Measurements from ENCODE around the gene KHSRP.
"Not testable (repeated sequence)": the region's sequence is repeated elsewhere in the genome, so short reads cannot be mapped to it uniquely, and the experiment has no call there.

The KHSRP gene

DNA sequence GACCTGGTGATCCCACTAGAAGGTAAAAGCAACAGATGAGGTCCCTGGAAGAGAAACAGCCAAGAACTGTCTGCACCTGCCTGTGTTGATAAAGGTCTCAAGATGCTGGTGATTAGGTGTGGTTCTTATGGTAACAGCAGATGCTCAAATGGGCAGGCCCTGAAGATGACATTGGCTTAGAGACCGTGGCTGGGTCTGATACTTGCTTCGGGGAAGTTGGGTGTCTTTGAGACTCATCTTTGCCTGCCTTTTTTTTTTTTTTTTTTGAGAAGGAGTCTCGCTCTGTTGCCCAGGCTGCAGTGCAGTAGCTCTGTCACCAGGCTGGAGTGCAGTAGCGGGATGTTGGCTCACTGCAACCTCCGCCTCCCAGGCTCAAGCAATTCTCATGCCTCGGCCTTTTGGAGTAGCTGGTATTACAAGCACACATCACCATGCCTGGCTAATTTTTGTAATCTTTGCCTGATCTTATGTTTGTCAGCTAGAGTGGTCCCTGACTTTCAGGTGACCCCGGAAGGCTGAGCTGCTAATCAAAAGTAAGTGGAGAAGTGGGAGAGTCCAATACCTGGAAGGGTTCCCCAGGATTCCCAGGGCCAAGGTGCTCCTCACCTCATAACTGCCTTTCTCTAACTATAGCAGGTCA lies 27.1 kb upstream of the KHSRP start:
- no peak for DNase-seq

DNA sequence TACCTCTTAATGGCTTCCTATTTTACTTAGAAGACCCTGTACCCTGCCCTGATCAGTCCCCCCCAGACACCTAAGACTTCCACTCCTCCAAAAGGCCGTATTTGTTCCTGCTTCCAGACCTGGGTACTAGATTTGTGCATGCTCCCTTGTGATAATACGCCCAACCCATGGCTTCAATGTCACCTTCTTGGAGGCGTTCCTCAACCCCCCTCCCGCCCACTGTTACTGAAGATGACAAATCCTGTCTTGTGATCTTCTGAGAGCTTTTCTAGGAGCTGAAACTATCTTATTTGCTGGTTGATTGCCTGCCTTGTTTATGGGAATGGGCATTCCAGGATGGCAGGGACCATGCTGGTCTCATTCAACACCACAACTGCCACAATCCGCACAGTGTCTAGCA lies 25.6 kb upstream of the KHSRP start:
- peak in 1 of 58 donors; percentile 20 for DNase-seq

DNA sequence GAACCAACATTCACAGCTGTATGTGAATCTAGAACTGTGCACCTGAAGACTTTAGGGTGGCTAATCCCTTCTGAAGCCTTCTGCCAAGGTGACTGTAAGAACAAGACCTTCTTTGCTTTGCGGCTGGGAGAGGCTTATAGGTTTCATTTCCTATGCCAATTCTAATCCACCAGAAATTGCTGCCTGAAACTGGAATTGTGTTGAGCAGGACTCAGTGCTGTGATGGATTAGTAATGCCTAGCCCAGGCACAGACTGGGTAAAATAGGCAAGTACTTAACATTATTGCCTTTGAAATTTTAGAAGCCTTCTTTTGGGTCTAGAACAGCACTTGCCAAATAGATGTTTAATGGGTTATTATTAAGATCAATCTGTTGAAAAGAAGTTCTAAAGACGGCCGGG lies 23.4 kb upstream of the KHSRP start:
- no peak for DNase-seq

DNA sequence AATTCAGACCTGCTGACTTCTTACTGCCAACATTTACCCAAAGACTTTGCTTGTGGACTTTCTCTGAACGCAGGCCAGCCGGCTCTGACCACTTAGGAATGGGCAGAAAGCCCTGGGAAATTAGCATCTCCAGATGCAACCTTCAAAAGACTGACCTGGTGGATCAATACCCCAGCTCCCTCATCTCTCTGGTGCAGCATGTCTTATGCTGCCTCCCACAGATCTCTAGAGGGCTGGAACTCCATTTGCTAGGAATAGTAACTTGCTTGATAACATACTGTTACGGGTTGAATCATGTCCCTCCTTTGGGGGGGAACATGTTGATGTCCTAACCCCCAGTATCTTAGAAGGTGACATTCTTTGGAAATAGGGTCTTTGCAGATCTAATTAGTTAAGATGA lies 21.8 kb upstream of the KHSRP start:
- no peak for DNase-seq

DNA sequence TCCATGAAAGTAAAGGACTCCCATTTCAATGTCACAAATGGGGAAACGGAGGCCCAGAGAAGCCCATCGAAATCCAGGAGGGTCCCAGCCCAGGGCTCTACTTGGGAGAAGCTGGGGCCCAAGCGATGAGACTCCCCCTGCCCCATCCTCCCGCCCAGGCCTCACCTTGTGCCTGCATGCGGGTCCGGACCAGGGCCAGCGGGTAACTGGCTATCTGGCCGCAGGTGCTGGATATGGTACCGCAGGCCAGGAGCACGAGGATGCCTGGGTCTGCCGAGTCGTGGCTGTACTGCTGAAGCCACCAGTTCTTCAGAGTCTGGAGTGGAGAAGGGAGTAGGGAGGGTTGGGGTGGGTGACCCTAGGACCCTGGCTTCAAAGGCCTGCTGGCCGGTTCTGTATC lies 19.4 kb upstream of the KHSRP start:
- DNase-seq = no peak

DNA sequence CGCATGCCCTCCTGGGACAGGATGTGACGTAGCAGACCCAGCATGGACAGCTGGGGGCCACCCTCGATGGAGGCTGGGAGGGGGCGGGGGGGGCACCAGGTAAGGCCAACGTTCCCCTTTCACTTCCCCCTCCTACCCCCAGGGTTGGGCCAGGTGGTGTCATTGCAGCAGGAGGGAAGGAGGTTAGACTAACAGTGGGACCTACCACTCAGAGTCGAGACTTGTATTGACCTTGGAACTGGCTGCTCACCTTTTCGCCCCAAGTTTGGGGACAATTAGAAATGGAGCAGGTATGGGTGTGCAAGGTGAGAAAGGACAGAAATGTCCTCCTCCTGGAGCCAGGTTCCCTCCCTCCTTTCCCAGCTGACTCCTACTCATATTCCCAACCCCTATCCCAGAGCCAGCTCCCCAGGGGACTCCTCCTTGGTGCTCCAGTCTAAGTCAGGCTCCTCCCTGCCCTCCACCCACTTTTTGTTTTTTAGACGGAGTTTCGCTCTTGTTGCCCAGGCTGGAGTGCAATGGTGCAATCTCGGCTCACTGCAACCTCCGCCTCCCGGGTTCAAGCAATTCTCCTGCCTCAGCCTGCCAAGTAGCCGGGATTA lies 17.6 kb upstream of the KHSRP start:
- no peak for DNase-seq

DNA sequence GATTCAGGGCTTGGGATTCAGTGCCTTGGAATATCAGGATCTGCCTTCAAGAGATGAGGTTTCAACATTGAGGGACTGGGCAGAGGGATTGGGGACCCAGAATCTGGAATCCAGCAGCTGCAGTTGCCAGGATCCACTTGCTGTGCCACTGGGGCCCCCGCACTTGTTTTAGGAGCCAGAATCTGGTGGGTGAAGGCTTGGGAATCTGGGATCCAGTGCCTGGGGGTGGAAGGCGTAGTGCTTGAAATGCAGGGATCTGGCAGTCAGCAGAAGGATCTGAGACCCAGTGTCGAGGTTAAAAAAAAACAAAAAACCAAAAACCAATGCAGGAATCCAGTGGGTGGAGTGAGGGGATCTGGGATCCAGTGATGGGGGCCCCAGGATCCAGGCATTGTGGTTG lies 16.3 kb upstream of the KHSRP start:
- no peak for DNase-seq

DNA sequence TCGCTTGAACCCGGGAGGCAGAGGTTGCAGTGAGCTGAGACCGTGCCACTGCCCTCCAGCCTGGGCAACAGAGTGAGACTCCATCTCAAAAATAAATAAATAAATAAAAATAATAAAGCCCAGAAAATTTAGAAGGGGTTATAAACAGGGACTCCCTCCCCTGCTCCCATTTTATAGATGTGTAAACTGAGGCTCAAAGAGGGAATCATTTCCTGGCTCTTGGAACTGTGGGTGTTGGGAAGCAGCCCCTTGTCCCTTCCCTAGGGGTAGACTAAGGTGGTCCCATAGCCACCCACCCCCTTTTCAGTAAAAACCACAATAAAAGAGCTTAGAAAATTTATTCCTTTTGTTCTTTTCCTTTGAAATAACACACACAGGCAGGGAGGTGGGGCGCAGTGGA lies 15.1 kb upstream of the KHSRP start:
- DNase-seq = no peak

DNA sequence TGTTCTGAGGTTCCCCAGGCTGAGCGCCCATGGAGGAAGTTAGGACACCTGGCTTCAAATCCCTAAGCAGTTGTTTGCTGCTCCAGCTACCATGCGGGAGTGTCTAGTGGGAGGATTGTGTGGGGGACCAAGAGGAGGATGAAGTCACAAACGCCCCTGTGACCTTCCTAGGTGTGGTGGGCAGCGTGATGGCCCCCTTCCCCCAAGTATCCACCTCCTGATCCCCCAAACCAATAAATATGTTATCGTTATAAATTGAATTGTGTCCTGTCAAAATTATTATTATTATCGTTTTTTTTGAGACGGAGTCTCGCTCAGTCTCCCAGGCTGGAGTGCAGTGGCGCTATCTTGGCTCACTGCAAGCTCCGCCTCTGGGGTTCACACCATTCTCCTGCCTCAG lies 9.1 kb upstream of the KHSRP start, which contains the start of gene SLC25A41:
TSS of gene SLC25A41 (minus strand) at position 101 of the 400 bp plus-strand sequence. CDS start at position 31, 70 bp downstream.
- DNase-seq = no peak

DNA sequence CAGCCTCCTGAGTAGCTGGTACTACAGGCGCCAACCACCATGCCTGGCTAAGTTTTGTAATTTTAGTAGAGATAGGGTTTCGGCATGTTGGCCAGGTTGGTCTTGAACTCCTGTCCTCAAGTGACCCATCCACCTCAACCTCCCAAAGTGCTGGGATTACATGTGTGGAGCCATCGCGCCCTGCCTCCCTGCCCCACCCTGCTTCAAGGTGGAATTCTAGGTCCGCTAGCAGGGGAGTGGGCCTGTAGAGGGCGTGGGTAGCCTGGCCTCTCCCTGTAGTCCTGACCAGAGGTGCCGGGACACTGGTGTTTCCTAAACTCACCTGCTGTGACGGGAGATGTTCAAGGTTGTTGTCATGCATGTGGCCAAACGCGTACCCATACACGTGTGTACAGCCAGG lies 8.6 kb upstream of the KHSRP start:
- no peak for DNase-seq

DNA sequence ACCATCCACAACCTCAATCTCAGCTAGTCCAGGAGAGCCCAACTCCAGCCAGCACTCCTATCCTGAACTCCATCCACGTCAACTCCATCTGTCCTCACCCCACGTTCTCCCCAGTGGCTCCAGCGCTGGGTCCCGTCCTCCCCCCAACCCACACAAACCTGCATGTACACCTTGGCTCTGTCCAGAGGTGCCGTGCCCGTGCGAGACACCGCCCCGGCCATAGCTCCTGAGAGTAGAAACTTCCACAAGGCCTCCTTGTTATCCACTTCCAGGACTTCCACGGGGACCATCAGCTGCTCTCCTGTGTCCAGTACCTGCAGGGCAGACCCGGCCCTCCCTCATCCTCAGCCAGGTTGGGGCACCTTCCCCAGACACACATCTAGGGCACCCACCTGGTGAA lies 7.3 kb upstream of the KHSRP start:
- DNase-seq = no peak

DNA sequence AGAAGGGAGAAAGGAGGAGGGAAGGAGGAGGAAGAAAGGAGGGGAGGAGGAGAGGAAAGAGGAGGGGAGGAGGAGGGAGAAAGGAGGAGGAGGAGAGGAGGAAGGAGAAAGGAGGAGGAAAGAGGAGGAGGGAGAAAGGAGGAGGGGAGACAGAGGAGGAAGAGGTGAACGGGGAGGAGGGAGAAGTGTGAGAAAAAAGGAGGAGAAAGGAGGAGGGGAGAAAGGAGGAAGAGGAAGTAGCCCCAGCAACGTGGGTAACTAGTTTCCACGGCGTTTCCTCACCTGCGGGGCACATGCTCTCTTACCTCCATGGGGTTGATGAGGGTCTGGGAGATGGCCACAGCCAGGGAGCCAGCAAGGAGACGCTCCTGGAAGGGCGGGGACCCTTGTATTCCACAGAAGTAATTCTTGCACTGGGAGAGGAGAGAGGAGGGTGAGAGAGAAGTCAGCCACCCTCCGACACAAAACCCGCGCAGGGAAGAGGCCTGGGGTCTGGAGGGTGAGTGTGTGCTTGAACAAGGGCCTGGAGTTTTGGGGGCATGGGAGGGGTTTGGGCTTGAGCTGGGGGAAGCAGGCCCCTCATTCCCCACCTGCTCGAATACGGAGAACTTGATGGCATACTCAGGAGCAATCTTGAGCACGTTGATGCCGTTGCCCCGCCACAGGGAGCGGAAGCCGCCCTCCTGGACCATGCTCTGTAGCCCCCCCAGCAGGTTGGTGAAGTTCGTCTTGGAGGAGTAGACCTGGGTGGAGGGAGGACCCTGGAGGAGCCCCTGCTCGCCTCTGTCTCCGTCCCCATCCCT lies 5.0 kb upstream of the KHSRP start:
- no peak for DNase-seq

DNA sequence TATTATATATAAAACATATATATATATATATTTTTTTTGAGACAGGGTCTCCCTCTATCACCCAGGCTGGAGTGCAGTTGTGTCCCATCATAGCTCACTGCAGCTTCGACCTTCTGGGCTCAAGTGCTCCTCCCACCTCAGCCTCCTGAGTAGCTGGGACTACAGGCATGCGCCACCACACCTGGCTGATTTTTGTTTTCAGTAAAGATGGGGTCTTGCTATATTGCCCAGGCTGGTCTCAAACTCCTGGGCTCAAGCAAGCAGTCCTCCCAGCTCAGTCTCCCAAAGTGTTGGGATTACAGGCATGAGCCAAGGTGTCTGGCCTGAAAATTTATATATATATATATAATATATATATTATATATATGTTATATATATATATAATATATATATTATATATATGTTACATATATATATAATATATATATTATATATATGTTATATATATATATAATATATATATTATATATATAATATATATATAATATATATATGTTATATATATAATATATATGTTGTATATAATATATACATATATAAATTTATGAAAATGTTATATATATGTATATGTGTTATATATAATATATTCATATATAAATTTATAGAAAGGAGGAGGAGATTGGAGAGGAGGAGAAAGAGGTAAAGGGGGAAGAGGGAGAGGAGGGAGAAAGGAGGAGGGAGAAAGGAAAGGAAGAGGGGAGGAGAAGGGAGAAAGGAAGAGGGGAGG lies 4.2 kb upstream of the KHSRP start:
- not testable (repeated sequence) for DNase-seq

DNA sequence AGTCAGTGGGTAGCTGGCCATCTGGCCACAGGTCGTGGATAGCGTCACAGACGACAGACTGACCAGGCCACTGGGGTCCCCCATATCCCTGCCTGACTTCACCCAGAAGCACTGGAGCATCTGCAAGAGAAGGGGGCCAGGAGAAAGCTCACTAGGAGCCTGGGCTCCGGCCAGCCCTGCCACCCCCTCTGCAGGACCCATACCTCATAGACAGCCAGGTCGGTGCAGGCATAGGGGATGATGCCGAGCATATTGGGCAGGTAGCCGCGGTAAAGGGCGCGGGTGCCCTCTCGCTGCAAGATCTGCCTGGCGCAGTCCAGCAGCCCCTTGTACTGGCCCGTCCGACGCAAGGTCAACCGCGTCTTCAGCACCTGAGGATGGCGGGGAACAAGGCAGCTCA lies 2.5 kb upstream of the KHSRP start:
- DNase-seq = no peak

DNA sequence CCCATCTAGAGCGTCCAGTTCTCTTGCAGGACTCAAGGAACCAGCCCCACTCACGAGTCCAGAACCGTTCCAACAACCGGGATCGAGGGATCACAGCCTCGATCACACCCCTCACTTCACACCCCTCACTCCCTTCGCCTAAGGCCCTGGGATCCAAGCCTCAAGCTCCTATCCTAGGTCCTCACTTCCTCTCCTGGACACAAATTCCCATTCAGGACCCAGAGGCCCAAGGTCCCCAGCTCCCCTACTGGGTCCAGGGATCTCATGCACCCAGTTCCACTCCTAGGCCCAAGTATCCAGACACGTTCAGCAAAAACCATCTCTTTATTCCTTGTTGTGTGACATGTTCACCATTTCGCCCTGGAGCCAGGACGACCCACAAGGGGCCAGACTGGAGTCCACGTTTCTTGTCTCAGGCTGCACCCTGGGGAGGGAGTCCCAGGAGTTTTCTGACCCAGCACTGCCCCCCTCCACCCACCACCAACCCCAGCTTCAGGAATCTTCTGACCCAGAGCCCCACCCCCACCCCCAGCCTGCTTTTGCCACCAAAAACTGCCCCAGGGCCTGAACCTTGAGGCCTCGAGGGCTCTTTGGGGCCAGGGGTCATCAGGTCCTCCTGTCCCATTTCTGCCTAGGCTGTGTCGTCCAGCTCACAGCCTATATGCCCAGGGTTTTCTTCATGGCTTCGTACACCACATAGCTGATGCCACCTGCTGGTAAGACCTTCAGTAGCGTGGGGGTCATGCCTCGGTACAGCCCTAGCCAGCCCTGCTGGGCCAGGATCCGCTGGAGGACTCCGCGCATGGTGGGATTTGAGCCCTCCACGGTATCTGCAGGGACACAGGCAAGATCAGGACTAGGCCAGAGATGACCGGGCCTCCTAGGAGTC lies 1.4 kb upstream of the KHSRP start:
- DNase-seq = peak in 1 of 58 donors; percentile 3

DNA sequence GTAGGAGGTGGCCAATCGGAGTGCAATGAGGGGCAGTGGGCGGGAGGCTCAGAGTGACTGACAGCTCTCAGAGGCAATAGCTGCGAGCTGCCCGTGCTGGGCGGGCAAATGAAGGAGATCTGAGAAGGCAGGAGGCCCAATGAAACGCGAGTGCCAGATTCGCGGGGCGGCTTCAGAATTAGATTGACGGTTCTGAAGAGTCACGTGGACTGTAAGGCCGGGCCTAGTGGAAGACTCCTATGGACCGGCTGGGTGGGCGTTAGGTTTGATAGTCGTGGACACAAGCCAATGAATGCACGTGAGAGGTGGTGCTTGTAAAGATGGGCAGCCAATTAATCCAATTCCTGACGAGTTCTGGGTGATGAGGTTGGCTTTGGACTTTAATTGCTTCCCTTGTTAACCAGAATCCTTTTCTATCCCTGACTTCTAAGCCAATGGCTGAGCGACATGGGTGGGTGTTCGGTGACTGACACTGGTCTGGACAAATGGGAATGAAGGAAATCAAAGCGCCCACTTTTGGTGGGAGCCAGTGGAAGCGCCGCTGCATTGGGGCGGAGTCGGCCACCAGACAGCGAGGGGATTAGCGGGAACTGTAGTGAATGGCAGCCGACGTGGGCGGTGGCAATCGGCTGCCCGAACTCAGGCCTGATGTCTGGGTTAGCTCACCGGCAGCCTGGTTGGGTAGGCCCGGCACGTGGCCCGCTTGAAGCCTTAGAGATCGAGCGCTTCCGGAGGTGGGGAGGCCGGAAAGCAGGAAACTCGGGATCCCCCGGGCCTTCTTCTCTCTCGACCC lies 524 bp upstream of the KHSRP start:
- peak; percentile 94 to 100 (median 100) for DNase-seq

DNA sequence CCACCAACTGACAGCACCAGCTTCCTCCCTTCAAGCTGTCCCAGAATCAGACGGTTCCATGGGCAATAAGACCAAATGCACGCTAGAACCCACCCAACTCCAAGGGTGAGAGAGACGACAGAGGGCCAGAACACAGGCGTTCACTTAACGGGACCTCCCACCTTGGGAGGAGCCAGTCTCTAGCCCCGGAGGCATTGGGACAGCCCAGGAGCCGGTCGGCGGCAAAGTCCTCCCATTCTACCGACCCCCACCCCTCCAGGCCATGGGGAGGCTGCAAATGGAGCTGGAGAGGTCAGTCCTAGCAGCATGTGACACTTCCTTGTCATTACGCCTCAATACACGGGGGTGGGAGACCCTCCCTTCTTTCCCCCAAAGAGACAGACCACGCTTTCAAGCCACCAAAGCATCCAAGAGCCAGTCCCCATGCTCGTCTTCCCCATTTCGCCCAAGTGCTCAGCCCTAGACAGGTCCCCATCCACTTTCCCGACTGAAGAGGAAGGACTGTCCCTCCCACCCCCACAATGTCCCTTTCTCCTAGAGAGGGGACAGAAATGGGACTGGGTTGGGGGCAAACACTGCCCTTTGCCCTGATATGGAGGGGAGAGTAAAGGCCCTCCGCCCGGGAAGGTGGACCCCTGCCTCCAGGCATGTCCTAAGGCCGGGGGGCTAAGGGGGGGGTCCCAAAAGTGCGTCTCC lies 964 bp downstream of the KHSRP start:
- no peak for DNase-seq

DNA sequence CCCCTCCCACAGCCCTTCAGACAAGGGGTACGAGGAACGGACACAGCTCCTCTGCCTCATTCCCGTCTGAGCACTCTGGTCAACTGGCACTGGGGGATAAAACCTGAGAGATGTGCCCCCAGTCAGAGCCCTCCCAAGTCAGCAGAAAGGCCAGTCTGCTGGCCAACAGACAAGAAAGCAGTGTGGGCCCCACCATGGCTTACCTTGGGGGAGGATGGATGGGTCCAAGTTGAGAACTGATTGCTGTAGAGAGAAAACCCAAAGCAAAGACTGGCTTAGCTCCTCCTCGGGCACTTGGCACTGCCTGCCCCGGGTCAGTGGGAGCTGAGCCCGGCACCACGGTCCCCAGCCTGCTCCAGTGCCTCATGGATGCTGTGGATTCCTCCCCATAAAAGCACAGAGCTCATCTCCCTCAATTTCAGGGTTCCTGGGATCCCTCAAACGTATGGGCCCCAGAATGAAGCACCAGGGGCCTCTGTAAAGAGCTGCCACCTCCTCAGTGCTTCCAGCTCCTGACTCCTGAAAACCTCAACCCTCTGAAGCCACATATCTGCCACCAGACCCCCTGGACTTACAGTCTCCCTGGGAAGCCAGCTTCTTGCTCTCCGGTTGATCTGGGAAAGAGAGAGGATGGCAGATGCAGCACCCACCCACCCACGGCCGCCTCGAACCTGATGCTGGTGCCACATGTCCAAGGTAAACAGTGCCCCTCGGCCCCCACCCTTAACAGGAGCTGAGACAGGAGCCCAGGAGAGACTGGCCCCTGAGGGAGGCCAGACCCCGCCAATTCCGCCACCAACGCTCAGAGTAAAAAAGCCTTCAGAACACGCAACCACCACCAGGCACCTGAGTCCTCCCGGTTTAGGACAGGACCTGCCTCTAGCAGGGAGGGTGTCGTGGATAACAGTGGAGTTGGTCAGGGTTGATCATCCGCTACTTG lies 3.3 kb downstream of the KHSRP start:
- DNase-seq = no peak

Data from anterior cingulate cortex (tissue), 58 donors.